Retinal pigment epithelial cell (primary cell): ENCODE results near the gene C22orf31.

Source experiments
- DNase-seq: peaks from one replicate; pipeline ENCODE4 v3.0.0-alpha.2; 2010; ENCODE audit warnings: low read depth
- H3K4me3 ChIP-seq: 2 replicates; pipeline ENCODE4 v1.5.1; 2011; ENCODE audit warnings: mild to moderate bottlenecking, low read length, control low read depth, moderate library complexity
- CTCF ChIP-seq: conservative IDR thresholded peaks from 2 replicates; pipeline ENCODE4 v1.5.1; 2011; ENCODE audit warnings: low read depth, low read length, control low read depth, inconsistent platforms

The C22orf31 gene

GRCh38 chr22:29032014-29032475, 29.6 kb downstream of the C22orf31 start:
- DNase-seq: no peak
- TF ChIP-seq CTCF: peak; percentile 16
- H3K4me3 ChIP-seq: peak overlapping the region; percentile 24

DNA sequence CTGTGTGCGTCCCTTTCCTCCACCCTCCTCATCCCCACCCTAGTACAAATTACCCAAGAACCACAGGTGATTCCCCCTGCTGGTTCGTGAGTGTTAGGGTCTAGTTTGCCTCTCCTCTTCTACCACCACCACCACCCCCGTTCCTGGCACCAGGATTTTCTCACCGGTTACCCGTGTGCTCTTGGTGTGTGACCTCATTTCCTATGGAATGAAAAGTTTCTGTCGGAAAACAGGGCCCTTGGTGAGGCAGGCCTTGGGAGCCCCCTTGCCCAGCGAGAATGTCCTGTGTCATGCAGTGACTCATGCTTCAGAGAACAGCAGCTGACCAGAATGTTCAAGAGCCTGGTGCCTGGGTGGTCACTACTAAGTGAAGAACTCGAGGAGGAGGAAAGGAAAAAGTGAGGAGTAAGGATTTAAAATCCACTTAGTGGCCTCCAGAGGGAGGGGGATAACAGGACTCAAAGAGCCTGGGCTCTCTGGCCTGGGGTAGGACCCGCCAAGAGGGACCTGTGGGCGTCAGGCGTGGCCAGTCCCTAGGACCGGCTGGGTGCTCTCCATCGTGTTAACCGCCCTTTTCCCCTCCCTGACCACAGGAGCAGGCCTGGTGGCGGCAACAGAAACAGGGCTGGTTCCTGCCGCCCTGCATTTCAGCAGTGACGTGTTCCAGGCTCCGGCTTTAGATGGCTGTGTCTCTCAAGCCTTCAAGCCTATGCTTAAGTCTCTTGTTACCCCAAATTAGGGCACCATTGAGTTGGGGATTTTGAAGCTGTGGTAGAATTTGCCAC, 30.2 kb downstream of the C22orf31 start:
- H3K4me3 ChIP-seq: peak overlapping the region; percentile 55
- TF ChIP-seq CTCF: peak; percentile 42
- DNase-seq: peak; percentile 100

GRCh38 chr22:29030618-29031226, 30.9 kb downstream of the C22orf31 start:
- DNase-seq: peak; percentile 87

DNA sequence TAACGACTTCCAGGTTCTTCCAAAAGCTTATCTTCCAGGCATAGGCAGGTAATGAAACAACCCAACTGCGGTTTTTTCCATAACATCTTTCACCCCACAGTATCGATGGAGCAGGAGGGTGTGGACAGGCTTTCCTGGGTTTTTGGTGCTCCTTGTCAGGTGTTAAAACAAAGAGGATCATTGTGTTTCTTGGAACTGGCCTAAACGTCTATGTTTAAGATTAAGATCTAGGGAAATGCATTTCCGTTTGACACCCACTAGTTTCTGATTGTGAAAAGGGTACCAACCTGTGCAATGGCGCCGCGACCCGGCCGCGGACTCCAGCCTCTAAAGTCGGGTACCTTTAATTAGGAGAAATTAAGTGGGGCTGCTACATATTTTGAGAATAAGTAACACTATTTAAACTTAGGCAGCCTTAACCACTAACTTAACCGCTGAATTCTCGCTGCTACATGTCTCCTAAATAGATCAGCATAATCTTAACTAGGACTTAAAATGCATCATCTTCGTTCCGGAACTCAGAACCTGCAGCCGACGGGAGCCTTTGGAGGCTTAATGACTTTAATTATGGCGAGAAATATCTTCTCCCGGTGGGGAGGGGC, 31.5 kb downstream of the C22orf31 start:
- peak; percentile 25 for TF ChIP-seq CTCF
- DNase-seq: no peak
- H3K4me3 ChIP-seq: peak overlapping the region; percentile 55

More at GRCh38 chr22:29030618-29031226, 30.9 kb downstream of the C22orf31 start:
- no peak for TF ChIP-seq CTCF
- peak overlapping the region; percentile 55 for H3K4me3 ChIP-seq

DNA sequence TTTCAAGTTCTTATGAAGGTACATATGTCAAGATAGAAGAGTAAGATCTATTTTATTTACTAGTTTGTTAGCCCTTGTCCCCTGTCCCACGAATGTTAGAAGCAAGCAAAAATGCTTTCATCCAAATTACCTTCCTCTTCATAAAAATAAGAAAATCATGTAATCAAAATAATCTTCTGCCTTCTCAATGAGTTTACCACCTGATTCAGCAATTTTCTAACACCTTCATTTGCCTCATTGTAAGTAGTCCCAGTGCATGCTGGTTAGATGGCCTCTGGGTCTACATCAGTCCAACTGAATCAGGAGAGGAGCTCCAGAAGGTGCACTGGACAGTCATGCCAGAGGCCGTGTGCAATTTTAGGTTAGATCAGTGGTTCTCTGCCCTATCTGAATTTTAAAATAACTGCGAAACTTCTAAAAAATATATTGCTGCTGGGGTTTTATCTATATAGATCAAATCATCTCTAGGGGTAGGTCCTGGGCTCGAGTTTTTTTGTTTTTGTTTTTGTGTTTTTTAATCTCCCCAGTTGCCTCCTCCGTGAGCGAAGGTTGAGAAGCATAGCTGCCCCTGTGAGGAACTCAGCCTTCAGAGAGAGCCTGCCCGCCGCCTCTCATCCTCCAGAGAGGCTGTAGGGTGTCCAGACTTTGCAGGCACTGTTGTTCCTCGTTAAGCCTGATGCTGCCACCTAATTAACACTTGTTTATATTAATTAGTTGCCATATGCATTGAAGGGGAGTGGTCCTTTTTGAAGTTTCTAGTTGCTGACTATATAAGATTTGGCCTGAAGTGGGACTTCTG, 32.2 kb downstream of the C22orf31 start:
- no peak for DNase-seq
- no peak for TF ChIP-seq CTCF
- H3K4me3 ChIP-seq: no peak overlapping the region

- H3K4me3 ChIP-seq: no peak overlapping the region
- DNase-seq: no peak
- no peak for TF ChIP-seq CTCF
Observed at GRCh38 chr22:29028468-29028867, 33.2 kb downstream of the C22orf31 start.
